Esophagus squamous epithelium (tissue), 5 donors: Measurements from ENCODE around the gene DOHH. TPM values are rescaled to one million over a fixed set of nuclear protein-coding genes. Genes with fewer than 3 reads are reported as not detected.

ENCODE experiments used
- DNase-seq: peaks from one replicate; lab custom pipeline; 2025; lab: John Stamatoyannopoulos, UW
- H3K27ac ChIP-seq, 4 donors: fragments of 200-600 bp; sonication (generic); one replicate each; pipeline ENCODE4 v1.5.1; 2016 to 2019; ENCODE audit warnings: mild to moderate bottlenecking in 1 of 4
- H3K27me3 ChIP-seq, 4 donors: fragments of 200-600 bp; sonication (generic); 1 replicate in 3 of 4; 2 replicates in 1 of 4; pipeline versions ENCODE4 v1.5.1 to v1.6.0; 2017 to 2021; ENCODE audit warnings: antibody characterized with exemption in 1 of 4
- H3K36me3 ChIP-seq, 3 donors: fragments of 200-600 bp; sonication (generic); one replicate each; pipeline ENCODE4 v1.5.1; 2016 to 2019
- H3K4me1 ChIP-seq, 3 donors: fragments of 200-600 bp; sonication (generic); one replicate each; pipeline ENCODE4 v1.5.1; 2017 to 2019
- H3K4me3 ChIP-seq, 4 donors: fragments of 200-600 bp; sonication (generic); 1 replicate in 3 of 4; 2 replicates in 1 of 4; pipeline ENCODE4 v1.5.1; 2016 to 2019; ENCODE audit warnings: mild to moderate bottlenecking in 2 of 4, moderate library complexity in 1 of 4
- H3K9me3 ChIP-seq, 3 donors: fragments of 200-600 bp; sonication (generic); one replicate each; pipeline ENCODE4 v1.5.1; 2016 to 2019
- CTCF ChIP-seq, 6 experiments: fragments of 450-650 bp in 4 of 6; fragments of 200-600 bp in 2 of 6; sonication (generic) in 2 of 6; IDR thresholded peaks; one replicate each; pipeline ENCODE4 v1.5.1; 2016 to 2019; ENCODE audit warnings: antibody characterized with exemption in 6 of 6, mild to moderate bottlenecking in 4 of 6, moderate library complexity in 4 of 6
- POLR2A ChIP-seq, 4 donors: fragments of 450-650 bp; IDR thresholded peaks; one replicate each; pipeline ENCODE4 v1.6.1; 2017; ENCODE audit warnings: antibody characterized with exemption in 4 of 4, mild to moderate bottlenecking in 4 of 4, moderate library complexity in 3 of 4
- WGBS, 2 donors: methylation state at CpG; one replicate each; pipeline ENCODE4 v1.1.5; 2018; 5-methylcytosine and 5-hydroxymethylcytosine counted together
- intact Hi-C: fragments of 100-400 bp; cut with DNase I; formaldehyde crosslinking; loops from one replicate; pipeline ENCODE4 v1.15.0; 2022
- total RNA-seq, 4 donors: library from RNA; depleted of rRNA; stranded (reverse); fragments of >200 nt; gene quantifications; one replicate each; pipeline ENCODE4 v1.1.0, GENCODE V29; 2016
- donor health status: DM: yes; HTN: yes; CAD: no.

Gene DOHH
- total RNA-seq, 4 donors from 2014 or later, result 21.0 to 29.5 (median 26.4) TPM

DNA sequence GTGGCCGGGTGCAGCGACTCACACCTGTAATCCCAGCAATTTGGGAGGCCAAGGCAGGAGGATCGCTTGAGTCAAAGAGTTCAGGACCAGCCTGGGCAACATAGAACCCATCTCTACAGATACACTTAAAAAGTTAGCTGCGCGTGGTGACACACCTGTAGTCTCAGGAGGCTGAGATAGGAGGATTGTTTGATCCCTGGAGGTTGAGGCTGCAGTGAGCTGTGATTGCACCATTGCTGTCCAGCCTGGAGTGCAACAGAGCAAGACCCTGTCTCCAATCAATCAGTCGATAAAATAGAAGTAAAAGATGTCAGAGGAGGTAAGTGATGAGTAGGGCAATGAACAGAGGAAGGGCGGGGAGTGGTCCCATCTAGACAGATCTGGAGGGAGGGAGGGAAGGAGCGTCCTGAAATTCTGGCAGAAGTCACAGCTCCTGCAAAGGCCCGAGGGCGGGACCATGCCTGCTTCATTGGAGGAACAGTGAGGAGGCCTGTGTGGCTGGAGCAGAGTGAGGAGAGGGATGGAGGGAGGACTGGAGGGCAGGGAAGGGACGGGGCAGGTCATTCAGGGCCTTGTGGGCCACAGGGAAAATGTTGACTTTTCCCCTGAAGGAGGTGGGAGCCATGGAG lies 29.9 kb downstream of the DOHH start:
- Histone ChIP-seq H3K4me3 (no peak overlapping the region), H3K4me1 (peaks cover 0 to 53% (median 9%) of the 10 kb centered on the region in 3 donors), H3K9me3 (no peaks in the 10 kb centered on the region), H3K27me3 (peaks cover 0 to 20% (median 0%) of the 10 kb centered on the region in 4 donors), H3K36me3 (peaks cover 0 to 4% (median 0%) of the 10 kb centered on the region in 3 donors), H3K27ac (no peak overlapping the region)
- 38 to 47% methylated on average over 9 to 11 of the region's 11 CpGs for WGBS, 2 donors
- intact Hi-C loops, result no loop called here
- TF ChIP-seq POLR2A (IDR thresholded peaks at IDR 0.05), result no peak
- DNase-seq, result no peak

DNA sequence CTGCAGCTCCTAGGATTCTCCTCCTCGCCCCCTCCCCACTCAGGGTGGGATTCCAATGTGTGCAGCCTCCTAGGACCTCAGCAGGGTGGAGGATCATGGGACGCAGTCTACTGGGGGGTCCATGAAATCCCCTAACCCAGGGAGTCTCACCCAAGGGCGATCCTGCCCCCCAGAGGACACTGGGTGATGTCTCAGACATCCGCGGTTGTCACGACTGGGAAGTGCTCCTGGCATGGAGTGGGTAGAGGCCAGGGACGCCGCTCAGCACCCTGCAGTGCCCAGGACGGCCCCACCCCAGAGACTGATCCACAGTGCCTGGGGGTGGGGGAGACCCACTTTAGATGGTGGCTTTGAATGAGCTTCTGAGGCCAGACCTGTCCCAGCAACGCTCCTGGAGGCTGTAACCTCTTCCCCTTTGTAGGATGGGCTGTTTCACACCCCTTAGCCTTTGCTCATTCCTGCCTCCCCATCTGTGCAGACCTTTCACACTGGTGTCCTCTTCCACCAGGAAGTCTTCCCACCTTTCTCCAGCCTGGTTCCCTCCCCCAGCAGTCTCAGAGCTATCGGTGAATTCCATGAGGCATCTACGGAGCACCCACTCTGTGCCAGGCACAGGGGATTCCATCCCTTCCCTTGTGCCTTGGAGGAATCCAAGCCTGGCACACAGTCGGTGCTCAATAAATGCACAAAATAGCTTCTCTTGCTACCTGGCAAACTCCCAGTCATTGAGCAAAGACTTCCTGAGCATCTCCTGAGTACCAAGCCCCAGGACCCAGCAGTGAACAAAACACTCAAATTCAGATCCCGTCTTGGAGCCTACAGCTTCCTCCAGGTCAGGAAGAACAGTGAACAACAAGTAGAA lies 30.6 kb downstream of the DOHH start:
- intact Hi-C loops, result no loop called here

DNA sequence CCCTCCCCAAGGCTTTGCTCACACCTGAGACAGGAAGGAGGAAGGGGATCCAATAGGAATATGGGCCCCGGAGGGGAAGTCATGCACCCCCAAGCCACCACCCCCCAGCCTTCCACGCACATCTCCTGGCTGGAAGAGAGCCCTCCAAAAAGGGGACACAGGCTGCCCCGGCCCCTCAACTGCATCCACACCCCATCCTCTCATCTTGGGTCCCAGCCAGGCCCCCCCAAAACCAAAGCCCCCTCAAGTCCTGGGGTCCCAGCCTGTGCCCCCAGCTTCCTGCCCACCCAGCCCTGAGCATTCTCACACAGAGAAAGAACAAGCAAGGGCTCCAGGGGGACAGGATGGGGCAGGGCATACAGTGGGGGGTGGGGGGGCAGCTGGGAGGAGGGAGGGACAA lies 32.3 kb downstream of the DOHH start:
- WGBS, 2 donors, result 80% methylated on average over 2 of the region's 3 CpGs; no CpG with 5 or more reads in 1 of the 2 donors
- TF ChIP-seq POLR2A (IDR thresholded peaks at IDR 0.05) (no peak), CTCF (IDR thresholded peaks at IDR 0.05) (no peak)
- intact Hi-C loops, result no loop called here
- H3K27me3 ChIP-seq, result no peaks in the 10 kb centered on the region
- peaks cover 8 to 21% (median 9%) of the 10 kb centered on the region in 3 donors for H3K36me3 ChIP-seq
- DNase-seq, result no peak
- peak overlapping the region in 3 of 4 donors; percentile 17 to 61 (median 21) for H3K27ac ChIP-seq
- peaks cover 0 to 66% (median 9%) of the 10 kb centered on the region in 3 donors for H3K4me1 ChIP-seq
- no peaks in the 10 kb centered on the region for H3K9me3 ChIP-seq
- H3K4me3 ChIP-seq, result no peak overlapping the region

More for the DNA sequence above, 30.6 kb downstream of the DOHH start:
- TF ChIP-seq POLR2A (IDR thresholded peaks at IDR 0.05), result no peak
- TF ChIP-seq CTCF (IDR thresholded peaks at IDR 0.05), result peak in 1 of 6 experiments; percentile 13
- Histone ChIP-seq H3K36me3 (peaks cover 0 to 4% (median 0%) of the 10 kb centered on the region in 3 donors), H3K9me3 (no peaks in the 10 kb centered on the region), H3K27me3 (peaks cover 0 to 12% (median 0%) of the 10 kb centered on the region in 4 donors), H3K27ac (peak overlapping the region in 3 of 4 donors; percentile 3 to 12 (median 9)), H3K4me1 (peaks cover 0 to 54% (median 9%) of the 10 kb centered on the region in 3 donors), H3K4me3 (no peak overlapping the region)
- 47 to 59% methylated on average over 5 to 7 of the region's 14 CpGs for WGBS, 2 donors
- no peak for DNase-seq

GRCh38 chr19:3467437-3468198 lies 32.9 kb downstream of the DOHH start:
- 87 to 90% methylated on average over 8 to 9 of the region's 10 CpGs for WGBS, 2 donors

More at GRCh38 chr19:3467437-3468198, 32.9 kb downstream of the DOHH start:
- Histone ChIP-seq H3K4me3 (no peak overlapping the region), H3K36me3 (peaks cover 14 to 27% (median 15%) of the 10 kb centered on the region in 3 donors), H3K4me1 (peaks cover 0 to 66% (median 9%) of the 10 kb centered on the region in 3 donors), H3K27me3 (no peaks in the 10 kb centered on the region), H3K9me3 (no peaks in the 10 kb centered on the region), H3K27ac (peak overlapping the region in 3 of 4 donors; percentile 61 to 65 (median 61))
- intact Hi-C loops, result no loop called here
- DNase-seq, result no peak
- TF ChIP-seq POLR2A (IDR thresholded peaks at IDR 0.05), result no peak
- TF ChIP-seq CTCF (IDR thresholded peaks at IDR 0.05), result no peak
